ENCODE data around the gene LMLN.

DNA sequence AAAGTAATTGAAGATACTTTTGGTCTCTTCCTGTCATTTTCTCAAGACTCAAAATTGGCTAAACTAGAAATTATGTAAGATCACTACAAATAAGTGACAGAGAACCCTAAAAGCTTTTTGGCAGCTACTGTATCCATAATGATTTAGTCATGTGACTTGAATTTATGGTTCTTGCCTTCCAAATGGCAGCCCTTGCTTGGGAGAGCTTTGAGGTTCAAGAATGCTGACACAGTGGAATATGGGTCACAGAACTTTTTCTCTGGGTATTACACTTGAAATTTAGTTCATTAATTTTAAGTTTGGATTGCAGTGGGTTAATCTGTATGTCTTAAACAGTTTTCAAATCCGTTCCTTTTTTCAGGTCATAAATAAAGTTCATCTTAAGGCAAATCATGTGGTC lies 14.0 kb downstream of the LMLN start:
- no peak for TF ChIP-seq EZH2 (IDR thresholded peaks at IDR 0.05; ENCODE audit: low read length, missing control alignments)
- TF ChIP-seq, protein P1, sequence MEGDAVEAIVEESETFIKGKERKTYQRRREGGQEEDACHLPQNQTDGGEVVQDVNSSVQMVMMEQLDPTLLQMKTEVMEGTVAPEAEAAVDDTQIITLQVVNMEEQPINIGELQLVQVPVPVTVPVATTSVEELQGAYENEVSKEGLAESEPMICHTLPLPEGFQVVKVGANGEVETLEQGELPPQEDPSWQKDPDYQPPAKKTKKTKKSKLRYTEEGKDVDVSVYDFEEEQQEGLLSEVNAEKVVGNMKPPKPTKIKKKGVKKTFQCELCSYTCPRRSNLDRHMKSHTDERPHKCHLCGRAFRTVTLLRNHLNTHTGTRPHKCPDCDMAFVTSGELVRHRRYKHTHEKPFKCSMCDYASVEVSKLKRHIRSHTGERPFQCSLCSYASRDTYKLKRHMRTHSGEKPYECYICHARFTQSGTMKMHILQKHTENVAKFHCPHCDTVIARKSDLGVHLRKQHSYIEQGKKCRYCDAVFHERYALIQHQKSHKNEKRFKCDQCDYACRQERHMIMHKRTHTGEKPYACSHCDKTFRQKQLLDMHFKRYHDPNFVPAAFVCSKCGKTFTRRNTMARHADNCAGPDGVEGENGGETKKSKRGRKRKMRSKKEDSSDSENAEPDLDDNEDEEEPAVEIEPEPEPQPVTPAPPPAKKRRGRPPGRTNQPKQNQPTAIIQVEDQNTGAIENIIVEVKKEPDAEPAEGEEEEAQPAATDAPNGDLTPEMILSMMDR (conservative IDR thresholded peaks at IDR 0.05 in 1 of 2, IDR thresholded peaks at IDR 0.05 in 1 of 2; ENCODE audit: low read depth in 1 of 2, low read length in 2 of 2) = no peak

Measured in fibroblast of lung (primary cell).